NCI-H1092 treated with DMSO at 0.1 percent for 48 hours (cell line): ENCODE results near the gene C10orf105.

Source experiments
- DNase-seq: peaks from one replicate; lab custom pipeline; 2025; lab: John Stamatoyannopoulos, UW

C10orf105 gene

GRCh38 chr10:71675295-71675970 lies 44.1 kb downstream of the C10orf105 start:
- DNase-seq: no peak

- DNase-seq: no peak
These were observed 47.3 kb downstream of the C10orf105 start for GRCh38 chr10:71671994-71672946.

GRCh38 chr10:71667387-71667752 lies 52.2 kb downstream of the C10orf105 start:
- DNase-seq: no peak

- no peak for DNase-seq
These were observed 52.8 kb downstream of the C10orf105 start for GRCh38 chr10:71666639-71667386.

- DNase-seq: no peak
These were observed 54.1 kb downstream of the C10orf105 start for GRCh38 chr10:71665456-71665855.

GRCh38 chr10:71664585-71664984 lies 55.0 kb downstream of the C10orf105 start:
- no peak for DNase-seq

- no peak for DNase-seq
These were observed 56.3 kb downstream of the C10orf105 start for GRCh38 chr10:71663311-71663710.

- DNase-seq: no peak
These were observed 57.7 kb downstream of the C10orf105 start for GRCh38 chr10:71661779-71662336.
